H9 (cell line): ENCODE data around the gene HNRNPU. TPM values are rescaled to one million over a fixed set of nuclear protein-coding genes. Genes with fewer than 3 reads are reported as not detected.

ENCODE experiments used
- DNase-seq: peaks from one replicate; pipeline ENCODE4 v3.0.0-alpha.2; 2017
- H2AFZ ChIP-seq: one replicate; pipeline ENCODE4 v1.6.1; 2013; ENCODE audit warnings: mild to moderate bottlenecking, low read length, control low read depth, moderate library complexity
- H2AK5ac ChIP-seq: 2 replicates; pipeline ENCODE4 v1.6.1; 2013; ENCODE audit warnings: low read length, control low read depth, mixed read lengths; ENCODE audit not compliant: insufficient read length
- H2BK120ac ChIP-seq: one replicate; pipeline ENCODE4 v1.6.1; 2013; ENCODE audit warnings: low read depth, mild to moderate bottlenecking, low read length, control low read depth, inconsistent platforms; ENCODE audit not compliant: poor library complexity, severe bottlenecking
- H2BK12ac ChIP-seq: 2 replicates; pipeline ENCODE4 v1.6.1; 2013; ENCODE audit warnings: low read length, control low read depth, mixed read lengths, low read depth; ENCODE audit not compliant: insufficient read length
- H2BK15ac ChIP-seq: 2 replicates; pipeline ENCODE4 v1.6.1; 2013; ENCODE audit warnings: low read depth, low read length, control low read depth
- H2BK20ac ChIP-seq: one replicate; pipeline ENCODE4 v1.6.1; 2013; ENCODE audit warnings: low read depth, mild to moderate bottlenecking, low read length, control low read depth, inconsistent platforms; ENCODE audit not compliant: poor library complexity, severe bottlenecking
- H2BK5ac ChIP-seq: 2 replicates; pipeline ENCODE4 v1.6.1; 2013; ENCODE audit warnings: low read length, control low read depth, mixed read lengths; ENCODE audit not compliant: insufficient read length
- H3K14ac ChIP-seq: 2 replicates; pipeline ENCODE4 v1.6.1; 2013; ENCODE audit warnings: low read length, control low read depth; ENCODE audit not compliant: insufficient read depth
- H3K18ac ChIP-seq: 2 replicates; pipeline ENCODE4 v1.6.1; 2013; ENCODE audit warnings: low read depth, mild to moderate bottlenecking, mixed read lengths, low read length, control low read depth; ENCODE audit not compliant: insufficient read length
- H3K23ac ChIP-seq: 2 replicates; pipeline ENCODE4 v1.6.1; 2013; ENCODE audit warnings: low read length, control low read depth, mixed read lengths, low read depth; ENCODE audit not compliant: insufficient read length
- H3K23me2 ChIP-seq: 2 replicates; pipeline ENCODE4 v1.6.1; 2013; ENCODE audit warnings: low read depth, mild to moderate bottlenecking, mixed read lengths, low read length, control low read depth; ENCODE audit not compliant: insufficient read length, poor library complexity, severe bottlenecking
- H3K27ac ChIP-seq: 2 replicates; pipeline ENCODE4 v1.5.1; 2013; ENCODE audit warnings: low read length, control low read depth, mixed read lengths, low read depth; ENCODE audit not compliant: insufficient read length
- H3K27me3 ChIP-seq: 2 replicates; pipeline ENCODE4 v1.6.1; 2013; ENCODE audit warnings: low read length, control low read depth, inconsistent platforms; ENCODE audit not compliant: insufficient read depth
- H3K4ac ChIP-seq: 2 replicates; pipeline ENCODE4 v1.6.1; 2013; ENCODE audit warnings: low read depth, mild to moderate bottlenecking, control low read depth, inconsistent platforms, low read length, moderate library complexity
- H3K4me1 ChIP-seq: 2 replicates; pipeline ENCODE4 v1.6.1; 2013; ENCODE audit warnings: low read length, control low read depth, inconsistent platforms; ENCODE audit not compliant: insufficient read depth
- H3K4me2 ChIP-seq: 2 replicates; pipeline ENCODE4 v1.6.1; 2013; ENCODE audit warnings: low read length, control low read depth, mixed read lengths; ENCODE audit not compliant: insufficient read length, insufficient read depth
- H3K56ac ChIP-seq: 2 replicates; pipeline ENCODE4 v1.6.1; 2013; ENCODE audit warnings: low read depth, mild to moderate bottlenecking, mixed read lengths, low read length, control low read depth; ENCODE audit not compliant: insufficient read length
- H3K79me1 ChIP-seq: 2 replicates; pipeline ENCODE4 v1.6.1; 2013; ENCODE audit warnings: low read depth, mild to moderate bottlenecking, moderate library complexity, low read length, control low read depth, inconsistent platforms; ENCODE audit not compliant: insufficient read depth, poor library complexity, severe bottlenecking
- H3K79me2 ChIP-seq: 2 replicates; pipeline ENCODE4 v1.6.1; 2013; ENCODE audit warnings: low read length, control low read depth, inconsistent platforms; ENCODE audit not compliant: insufficient read depth
- H3K9ac ChIP-seq: 2 replicates; pipeline ENCODE4 v1.6.1; 2013; ENCODE audit warnings: low read length, control low read depth, mixed read lengths; ENCODE audit not compliant: insufficient read length; ENCODE audit errors: extremely low read depth
- H3K9me3 ChIP-seq: one replicate; pipeline ENCODE4 v1.6.1; 2013; ENCODE audit warnings: low read depth, low read length, inconsistent platforms; ENCODE audit not compliant: control insufficient read depth
- H3T11ph ChIP-seq: one replicate; pipeline ENCODE4 v1.6.1; 2013; ENCODE audit warnings: mild to moderate bottlenecking, low read length, control low read depth, inconsistent platforms
- H4K20me1 ChIP-seq: one replicate; pipeline ENCODE4 v1.6.1; 2013; ENCODE audit not compliant: control insufficient read depth, insufficient read length, insufficient read depth
- H4K5ac ChIP-seq: 2 replicates; pipeline ENCODE4 v1.6.1; 2013; ENCODE audit warnings: low read depth, mild to moderate bottlenecking, mixed read lengths, low read length, control low read depth; ENCODE audit not compliant: insufficient read length
- H4K8ac ChIP-seq: replicated peaks from 2 replicates; pipeline ENCODE4 v1.6.1; 2013; ENCODE audit warnings: low read length, control low read depth, mixed read lengths, low read depth; ENCODE audit not compliant: insufficient read length
- H4K91ac ChIP-seq: 2 replicates; pipeline ENCODE4 v1.6.1; 2013; ENCODE audit warnings: low read depth, mild to moderate bottlenecking, moderate library complexity, mixed read lengths, low read length, control low read depth; ENCODE audit not compliant: insufficient read length
- H3K27ac Mint-ChIP-seq, 3 experiments: 2 replicates in 2 of 3; 3 replicates in 1 of 3; pipeline ENCODE4 v1.8.0; 2020 to 2021; ENCODE audit warnings: mixed read lengths in 3 of 3, mild to moderate bottlenecking in 1 of 3, moderate library complexity in 1 of 3
- H3K27me3 Mint-ChIP-seq: 2 replicates; pipeline ENCODE4 v1.8.0; 2021; ENCODE audit warnings: low read depth, mild to moderate bottlenecking, moderate library complexity, mixed read lengths
- H3K36me3 Mint-ChIP-seq, 3 experiments: 2 replicates in 2 of 3; 3 replicates in 1 of 3; pipeline ENCODE4 v1.8.0; 2020 to 2021; ENCODE audit warnings: low read depth in 3 of 3, mixed read lengths in 3 of 3; ENCODE audit not compliant: insufficient read depth in 1 of 3
- H3K4me1 Mint-ChIP-seq, 2 experiments: 2 replicates each; pipeline ENCODE4 v1.8.0; 2020; ENCODE audit warnings: mixed read lengths in 2 of 2
- H3K4me3 Mint-ChIP-seq, 2 experiments: 2 replicates in 1 of 2; 3 replicates in 1 of 2; pipeline ENCODE4 v1.8.0; 2020 to 2021; ENCODE audit warnings: mild to moderate bottlenecking in 2 of 2, mixed read lengths in 2 of 2, moderate library complexity in 1 of 2
- H3K9me3 Mint-ChIP-seq, 2 experiments: 2 replicates in 1 of 2; 3 replicates in 1 of 2; pipeline ENCODE4 v1.8.0; 2020; ENCODE audit warnings: mild to moderate bottlenecking in 2 of 2, mixed read lengths in 2 of 2, moderate library complexity in 1 of 2
- CTCF ChIP-seq: fragments of 200-600 bp; sonication (generic); conservative IDR thresholded peaks from 3 replicates; pipeline ENCODE4 v1.8.0; 2021; ENCODE audit warnings: antibody characterized with exemption, mild to moderate bottlenecking
- WGBS: extraction: QIAGEN DNeasy Blood & Tissue Kit; methylation state at CpG from one replicate; pipeline ENCODE4 v1.1.7; 2013; ENCODE audit warnings: missing lambda C conversion rate, low lambda C conversion rate, mixed read lengths; ENCODE audit not compliant: insufficient read length; ENCODE audit errors: extremely low coverage; 5-methylcytosine and 5-hydroxymethylcytosine counted together
- total RNA-seq: library from RNA; stranded (reverse); gene quantifications from 2 replicates; pipeline ENCODE4 v1.2.1, GENCODE V29; 2021

The HNRNPU gene
- total RNA-seq, 1 experiment from 2014 or later = 657 TPM

- Histone ChIP-seq H4K91ac (no peak overlapping the region), H4K8ac (no peak overlapping the region), H2AK5ac (no peak overlapping the region), H3K9ac (no peak overlapping the region), H2BK12ac (no peak overlapping the region), H4K5ac (no peak overlapping the region), H3T11ph (no peak overlapping the region), H3K4me1 (no peaks in the 10 kb centered on the region), H3K4me2 (no peak overlapping the region), H2AFZ (no peak overlapping the region), H3K27ac (no peak overlapping the region), H3K14ac (no peak overlapping the region), H2BK20ac (no peak overlapping the region), H3K9me3 (no peaks in the 10 kb centered on the region), H3K4ac (no peak overlapping the region), H2BK15ac (no peak overlapping the region), H3K27me3 (no peaks in the 10 kb centered on the region), H3K79me2 (no peaks in the 10 kb centered on the region), H2BK120ac (no peak overlapping the region), H3K23me2 (no peaks in the 10 kb centered on the region), H3K79me1 (no peaks in the 10 kb centered on the region), H3K18ac (no peak overlapping the region), H4K20me1 (no peaks in the 10 kb centered on the region), H3K23ac (no peak overlapping the region), H2BK5ac (no peak overlapping the region), H3K56ac (no peak overlapping the region)
- H3K27ac Mint-ChIP-seq = no peak overlapping the region
- peaks cover 0 to 2% of the 10 kb centered on the region in 2 experiments; a peak in 1 of 5 replicates for H3K9me3 Mint-ChIP-seq
- WGBS = no CpG with 5 or more reads among the region's 3 CpGs
- H3K27me3 Mint-ChIP-seq = no peaks in the 10 kb centered on the region; the same call in 1 of the 2 replicates
- H3K4me3 Mint-ChIP-seq = no peak overlapping the region
- H3K36me3 Mint-ChIP-seq = no peaks in the 10 kb centered on the region; a peak in 1 of 7 replicates
- H3K4me1 Mint-ChIP-seq = peaks cover 8 to 11% of the 10 kb centered on the region in 2 experiments
- DNase-seq = no peak
- TF ChIP-seq CTCF = no peak
These were observed 32.2 kb upstream of the HNRNPU start for GRCh38 chr1:244896550-244896949.
